Neural progenitor cell (in vitro differentiated cells): ENCODE measurements around the gene SSTR5. TPM values are rescaled to one million over a fixed set of nuclear protein-coding genes. Genes with fewer than 3 reads are reported as not detected.

Source experiments
- DNase-seq: peaks from one replicate; pipeline ENCODE4 v3.0.0-alpha.2; 2016; ENCODE audit warnings: low spot score
- H2AFZ ChIP-seq: fragments of 200-600 bp; sonication (generic); replicated peaks from 2 replicates; pipeline ENCODE4 v1.6.1; 2016; ENCODE audit warnings: antibody characterized with exemption
- H3F3A ChIP-seq: fragments of 200-600 bp; sonication (generic); 2 replicates; pipeline ENCODE4 v1.6.1; 2016; ENCODE audit warnings: antibody characterized with exemption, low read depth
- H3K27ac ChIP-seq: fragments of 200-600 bp; sonication (generic); 2 replicates; pipeline ENCODE4 v1.5.1; 2016; ENCODE audit warnings: mild to moderate bottlenecking
- H3K27me3 ChIP-seq: fragments of 200-600 bp; sonication (generic); 2 replicates; pipeline ENCODE4 v1.6.1; 2016; ENCODE audit warnings: mild to moderate bottlenecking, moderate library complexity
- H3K36me3 ChIP-seq: fragments of 200-600 bp; sonication (generic); 2 replicates; pipeline ENCODE4 v1.5.1; 2016
- H3K4me1 ChIP-seq: fragments of 200-600 bp; sonication (generic); 2 replicates; pipeline ENCODE4 v1.6.1; 2016; ENCODE audit warnings: mixed run types
- H3K4me2 ChIP-seq: fragments of 200-600 bp; sonication (generic); 2 replicates; pipeline ENCODE4 v1.6.1; 2016
- H3K4me3 ChIP-seq: fragments of 200-600 bp; sonication (generic); 2 replicates; pipeline ENCODE4 v1.5.1; 2016
- H3K79me2 ChIP-seq: fragments of 200-600 bp; sonication (generic); 2 replicates; pipeline ENCODE4 v1.6.1; 2016; ENCODE audit warnings: low read depth
- H3K9ac ChIP-seq: fragments of 200-600 bp; sonication (generic); 2 replicates; pipeline ENCODE4 v1.6.1; 2016
- H3K9me3 ChIP-seq: fragments of 200-600 bp; sonication (generic); 2 replicates; pipeline ENCODE4 v1.5.1; 2016; ENCODE audit warnings: low read depth
- H4K20me1 ChIP-seq: fragments of 200-600 bp; sonication (generic); 2 replicates; pipeline ENCODE4 v1.6.1; 2016; ENCODE audit warnings: low read depth
- H3K27ac Mint-ChIP-seq: 3 replicates; pipeline ENCODE4 v1.8.0; 2021; ENCODE audit warnings: mixed read lengths
- H3K27me3 Mint-ChIP-seq: 2 replicates; pipeline ENCODE4 v1.8.0; 2022; ENCODE audit warnings: low read depth, mild to moderate bottlenecking, inconsistent platforms, moderate library complexity, mixed read lengths; ENCODE audit not compliant: insufficient read depth
- H3K36me3 Mint-ChIP-seq: 3 replicates; pipeline ENCODE4 v1.8.0; 2021; ENCODE audit warnings: mixed read lengths
- H3K4me1 Mint-ChIP-seq: 3 replicates; pipeline ENCODE4 v1.8.0; 2021; ENCODE audit warnings: mixed read lengths
- H3K4me3 Mint-ChIP-seq: 3 replicates; pipeline ENCODE4 v1.8.0; 2021; ENCODE audit warnings: mild to moderate bottlenecking, moderate library complexity, mixed read lengths
- H3K9me3 Mint-ChIP-seq: 3 replicates; pipeline ENCODE4 v1.8.0; 2020; ENCODE audit warnings: mixed read lengths
- EZH2 ChIP-seq: fragments of 200-600 bp; sonication (generic); IDR thresholded peaks from 2 replicates; pipeline ENCODE4 v1.6.1; 2017; ENCODE audit warnings: antibody characterized with exemption, mild to moderate bottlenecking, moderate library complexity
- EZH2phosphoT487 ChIP-seq: fragments of 200-600 bp; sonication (generic); IDR thresholded peaks from 2 replicates; pipeline ENCODE4 v1.6.1; 2017; ENCODE audit warnings: antibody characterized with exemption
- total RNA-seq: library from RNA; depleted of rRNA; stranded (reverse); fragments of >200 nt; gene quantifications from 2 replicates; pipeline ENCODE4 v1.2.3, GENCODE V29; 2015; ENCODE audit warnings: low replicate concordance
- TF ChIP-seq, protein P1 (sequence below): fragments of 200-600 bp; sonication (generic); IDR thresholded peaks from 2 replicates; pipeline ENCODE4 v1.5.1; 2017; ENCODE audit warnings: antibody characterized with exemption, mild to moderate bottlenecking

The SSTR5 gene
- total RNA-seq, 1 donor from 2014 or later, result not detected

DNA sequence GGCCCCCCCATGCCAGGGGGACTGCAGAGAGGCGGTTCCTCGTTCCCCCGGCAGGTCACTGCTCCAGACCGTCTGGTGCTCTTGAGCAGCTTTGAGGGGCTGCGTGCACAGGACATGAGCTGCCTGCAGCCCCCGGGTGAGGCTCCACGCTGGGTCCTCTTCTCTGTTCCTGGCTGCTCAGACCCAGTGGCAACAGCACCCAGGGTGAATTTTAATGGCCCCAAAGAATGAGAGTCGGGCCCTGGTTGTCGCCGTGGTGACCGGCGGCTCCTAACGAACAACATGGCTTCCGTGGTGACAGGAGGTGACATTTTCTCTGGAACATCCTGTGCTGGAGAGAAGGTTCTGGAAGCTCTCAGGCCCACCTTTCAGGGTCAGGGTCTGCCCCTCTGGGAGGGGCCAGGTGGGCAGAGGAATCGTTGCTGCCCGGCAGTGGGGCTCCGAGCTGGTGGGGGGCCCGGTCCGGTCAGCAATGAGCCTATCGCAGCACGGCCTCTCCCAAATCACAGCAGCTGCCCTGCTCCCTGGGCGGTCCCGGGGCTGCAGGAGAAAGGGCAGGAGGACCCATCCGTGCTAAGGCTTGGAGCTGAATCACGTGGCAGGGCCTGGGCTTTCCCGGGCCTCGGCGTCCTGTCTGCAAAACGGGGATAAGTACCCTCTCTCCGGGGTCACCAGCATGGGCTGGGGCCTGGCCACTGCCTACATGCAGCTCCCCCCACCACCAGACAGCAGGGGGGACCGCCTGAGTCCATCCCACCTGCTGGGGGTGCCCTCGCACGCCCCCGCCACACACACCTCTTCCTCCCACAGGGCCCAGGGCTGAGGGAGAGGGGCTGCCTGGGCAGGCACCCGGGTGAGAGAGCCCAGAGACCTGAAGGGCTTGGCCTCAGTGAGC, 26.9 kb downstream of the SSTR5 start:
- Histone ChIP-seq H3K36me3 (no peaks in the 10 kb centered on the region), H3K27me3 (peaks cover 15% of the 10 kb centered on the region), H4K20me1 (no peaks in the 10 kb centered on the region), H3K79me2 (no peaks in the 10 kb centered on the region), H3F3A (peaks cover 2% of the 10 kb centered on the region), H3K9me3 (no peaks in the 10 kb centered on the region), H3K4me1 (peaks cover 26% of the 10 kb centered on the region), H2AFZ (no peak overlapping the region), H3K27ac (no peak overlapping the region), H3K4me2 (no peak overlapping the region), H3K9ac (no peak overlapping the region), H3K4me3 (no peak overlapping the region)
- H3K4me1 Mint-ChIP-seq, result peaks cover 6% of the 10 kb centered on the region
- H3K4me3 Mint-ChIP-seq, result no peak overlapping the region
- H3K36me3 Mint-ChIP-seq, result no peaks in the 10 kb centered on the region
- no peak overlapping the region for H3K27ac Mint-ChIP-seq
- DNase-seq, result no peak
- no peak for TF ChIP-seq EZH2phosphoT487
- TF ChIP-seq EZH2, result no peak
- TF ChIP-seq, protein P1, sequence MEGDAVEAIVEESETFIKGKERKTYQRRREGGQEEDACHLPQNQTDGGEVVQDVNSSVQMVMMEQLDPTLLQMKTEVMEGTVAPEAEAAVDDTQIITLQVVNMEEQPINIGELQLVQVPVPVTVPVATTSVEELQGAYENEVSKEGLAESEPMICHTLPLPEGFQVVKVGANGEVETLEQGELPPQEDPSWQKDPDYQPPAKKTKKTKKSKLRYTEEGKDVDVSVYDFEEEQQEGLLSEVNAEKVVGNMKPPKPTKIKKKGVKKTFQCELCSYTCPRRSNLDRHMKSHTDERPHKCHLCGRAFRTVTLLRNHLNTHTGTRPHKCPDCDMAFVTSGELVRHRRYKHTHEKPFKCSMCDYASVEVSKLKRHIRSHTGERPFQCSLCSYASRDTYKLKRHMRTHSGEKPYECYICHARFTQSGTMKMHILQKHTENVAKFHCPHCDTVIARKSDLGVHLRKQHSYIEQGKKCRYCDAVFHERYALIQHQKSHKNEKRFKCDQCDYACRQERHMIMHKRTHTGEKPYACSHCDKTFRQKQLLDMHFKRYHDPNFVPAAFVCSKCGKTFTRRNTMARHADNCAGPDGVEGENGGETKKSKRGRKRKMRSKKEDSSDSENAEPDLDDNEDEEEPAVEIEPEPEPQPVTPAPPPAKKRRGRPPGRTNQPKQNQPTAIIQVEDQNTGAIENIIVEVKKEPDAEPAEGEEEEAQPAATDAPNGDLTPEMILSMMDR, result no peak
- H3K9me3 Mint-ChIP-seq, result no peaks in the 10 kb centered on the region
- peaks cover 2% of the 10 kb centered on the region for H3K27me3 Mint-ChIP-seq

- no peak for DNase-seq
- H3K27me3 ChIP-seq, result peaks cover 21% of the 10 kb centered on the region
- H3K4me2 ChIP-seq, result no peak overlapping the region
- no peak overlapping the region for H2AFZ ChIP-seq
- no peaks in the 10 kb centered on the region for H3K79me2 ChIP-seq
- H3K27me3 Mint-ChIP-seq, result peaks cover 2% of the 10 kb centered on the region
- peaks cover 2% of the 10 kb centered on the region for H3F3A ChIP-seq
- peaks cover 6% of the 10 kb centered on the region for H3K4me1 Mint-ChIP-seq
- H3K36me3 ChIP-seq, result no peaks in the 10 kb centered on the region
- no peaks in the 10 kb centered on the region for H3K36me3 Mint-ChIP-seq
- H3K4me3 Mint-ChIP-seq, result no peak overlapping the region
- H3K9ac ChIP-seq, result no peak overlapping the region
- no peaks in the 10 kb centered on the region for H3K9me3 ChIP-seq
- H3K9me3 Mint-ChIP-seq, result no peaks in the 10 kb centered on the region
- peaks cover 26% of the 10 kb centered on the region for H3K4me1 ChIP-seq
- H3K27ac ChIP-seq, result no peak overlapping the region
- no peak overlapping the region for H3K4me3 ChIP-seq
- H3K27ac Mint-ChIP-seq, result no peak overlapping the region
- H4K20me1 ChIP-seq, result no peaks in the 10 kb centered on the region
- TF ChIP-seq EZH2phosphoT487, result no peak
These were observed 27.7 kb downstream of the SSTR5 start for GRCh38 chr16:1100084-1100800.

DNA sequence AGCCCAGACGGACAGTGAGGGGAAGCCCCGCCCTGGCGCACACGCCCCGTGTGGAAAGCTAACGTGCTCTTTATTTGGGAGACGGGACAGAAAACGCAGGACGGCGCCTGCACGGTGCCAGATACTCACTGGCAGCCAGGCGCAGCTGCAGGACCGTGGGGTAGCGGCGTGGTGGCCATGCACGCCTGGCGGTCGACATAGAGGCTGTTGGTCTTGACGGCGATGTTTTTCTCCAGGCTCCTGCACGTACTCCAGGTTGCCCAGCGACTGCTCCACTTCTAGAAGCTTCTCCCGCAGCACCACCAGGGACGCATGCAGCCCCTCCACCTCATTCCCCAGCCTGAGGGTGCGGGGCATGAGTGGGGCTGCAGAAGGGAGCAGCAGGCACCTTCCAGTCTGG, 28.6 kb downstream of the SSTR5 start:
- no peaks in the 10 kb centered on the region for H3K36me3 ChIP-seq
- no peak overlapping the region for H2AFZ ChIP-seq
- peaks cover 6% of the 10 kb centered on the region for H3K4me1 Mint-ChIP-seq
- no peaks in the 10 kb centered on the region for H3K79me2 ChIP-seq
- no peak overlapping the region for H3K4me3 ChIP-seq
- H3K27me3 Mint-ChIP-seq, result peaks cover 5% of the 10 kb centered on the region
- no peak overlapping the region for H3K27ac Mint-ChIP-seq
- H3K9me3 Mint-ChIP-seq, result no peaks in the 10 kb centered on the region
- no peaks in the 10 kb centered on the region for H3K36me3 Mint-ChIP-seq
- H3K9ac ChIP-seq, result no peak overlapping the region
- H3K4me3 Mint-ChIP-seq, result no peak overlapping the region
- H4K20me1 ChIP-seq, result no peaks in the 10 kb centered on the region
- H3K9me3 ChIP-seq, result no peaks in the 10 kb centered on the region
- peaks cover 26% of the 10 kb centered on the region for H3K4me1 ChIP-seq
- TF ChIP-seq, protein P1, result no peak
- TF ChIP-seq EZH2 (no peak), EZH2phosphoT487 (no peak)
- H3K4me2 ChIP-seq, result no peak overlapping the region
- H3K27ac ChIP-seq, result no peak overlapping the region
- peaks cover 21% of the 10 kb centered on the region for H3K27me3 ChIP-seq
- no peak for DNase-seq
- H3F3A ChIP-seq, result peaks cover 2% of the 10 kb centered on the region
